H1 (cell line): ENCODE measurements around the gene ICA1. TPM values are rescaled to one million over a fixed set of nuclear protein-coding genes. Genes with fewer than 3 reads are reported as not detected.

Experiments used
- CTCF ChIA-PET: fragments of 300-600 bp; sonication (Branson Sonifier 250); formaldehyde crosslinking; loops from one replicate; lab custom pipeline; 2021; ENCODE audit not compliant: partially characterized antibody; lab: Charles Lee
- POLR2A ChIA-PET: fragments of 300-600 bp; sonication (Branson Sonifier 250); formaldehyde crosslinking; loops from one replicate; lab custom pipeline; 2021; ENCODE audit warnings: inconsistent platforms; ENCODE audit not compliant: partially characterized antibody; lab: Charles Lee
- DNase-seq, 2 experiments: peaks; one replicate each; pipeline versions ENCODE4 v3.0.0 to v3.0.0-alpha.2; 2010 to 2022; ENCODE audit warnings: low spot score in 2 of 2, low read depth in 1 of 2, mixed read lengths in 1 of 2
- FAIRE-seq: peaks from 2 replicates; lab custom pipeline; 2011; peaks lifted over from hg19 to GRCh38; lab: Jason Lieb, UNC
- H2AFZ ChIP-seq: 2 replicates; pipeline ENCODE4 v1.8.1; 2012; ENCODE audit warnings: low read length, inconsistent platforms
- H2AK5ac ChIP-seq: 2 replicates; pipeline ENCODE4 v1.6.1; 2013; ENCODE audit warnings: low read depth, low read length
- H2BK120ac ChIP-seq: replicated peaks from 2 replicates; pipeline ENCODE3; 2013; ENCODE audit warnings: low read depth, low read length, inconsistent platforms
- H2BK12ac ChIP-seq: 2 replicates; pipeline ENCODE4 v1.6.1; 2013; ENCODE audit warnings: low read depth, low read length
- H2BK15ac ChIP-seq: 2 replicates; pipeline ENCODE4 v1.6.1; 2013; ENCODE audit warnings: low read length
- H2BK20ac ChIP-seq: 2 replicates; pipeline ENCODE4 v1.6.1; 2013; ENCODE audit warnings: low read length
- H2BK5ac ChIP-seq: 2 replicates; pipeline ENCODE4 v1.6.1; 2013; ENCODE audit warnings: low read depth, low read length
- H3K14ac ChIP-seq: 2 replicates; pipeline ENCODE4 v1.6.1; 2013; ENCODE audit warnings: inconsistent platforms; ENCODE audit not compliant: insufficient read length
- H3K18ac ChIP-seq: 2 replicates; pipeline ENCODE4 v1.6.1; 2013; ENCODE audit warnings: low read length; ENCODE audit errors: extremely low read depth
- H3K23ac ChIP-seq: 2 replicates; pipeline ENCODE4 v1.6.1; 2013; ENCODE audit warnings: inconsistent platforms; ENCODE audit not compliant: insufficient read length
- H3K23me2 ChIP-seq: 2 replicates; pipeline ENCODE4 v1.6.1; 2013; ENCODE audit warnings: low read depth, low read length
- H3K27ac ChIP-seq: 2 replicates; pipeline ENCODE4 v1.6.1; 2011; ENCODE audit warnings: low read depth, low read length, inconsistent platforms
- H3K27me3 ChIP-seq, 4 experiments: replicated peaks in 1 of 4; 1 replicate in 1 of 4; 2 replicates in 3 of 4; pipeline versions ENCODE4 v1.6.1 to v1.8.1; 2011 to 2013; ENCODE audit warnings: low read length in 3 of 4, mild to moderate bottlenecking in 3 of 4, inconsistent platforms in 2 of 4, mixed read lengths in 2 of 4, moderate library complexity in 1 of 4; ENCODE audit not compliant: control insufficient read depth in 3 of 4, insufficient read depth in 3 of 4; ENCODE audit errors: extremely low read depth in 1 of 4
- H3K36me3 ChIP-seq, 4 experiments: 2 replicates each; pipeline versions ENCODE4 v1.6.1 to v1.8.1; 2011 to 2013; ENCODE audit warnings: mild to moderate bottlenecking in 4 of 4, low read length in 3 of 4, moderate library complexity in 2 of 4, control low read depth in 1 of 4, inconsistent platforms in 1 of 4; ENCODE audit not compliant: insufficient read depth in 4 of 4, control insufficient read depth in 2 of 4
- H3K4ac ChIP-seq: replicated peaks from 2 replicates; pipeline ENCODE3; 2013; ENCODE audit warnings: low read length, low read depth, mixed read lengths, inconsistent platforms; ENCODE audit not compliant: insufficient read length
- H3K4me1 ChIP-seq, 4 experiments: replicated peaks in 1 of 4; 1 replicate in 1 of 4; 2 replicates in 3 of 4; pipeline versions ENCODE4 v1.6.1 to v1.8.1; 2011 to 2013; ENCODE audit warnings: low read length in 3 of 4, inconsistent platforms in 2 of 4, mixed read lengths in 1 of 4; ENCODE audit not compliant: insufficient read depth in 4 of 4, control insufficient read depth in 3 of 4
- H3K4me2 ChIP-seq, 2 experiments: 2 replicates each; pipeline versions ENCODE4 v1.6.1 to v1.8.1; 2011 to 2013; ENCODE audit warnings: low read depth in 2 of 2, low read length in 2 of 2, control low read depth in 1 of 2, inconsistent platforms in 1 of 2, mild to moderate bottlenecking in 1 of 2; ENCODE audit not compliant: insufficient read depth in 1 of 2
- H3K4me3 ChIP-seq, 4 experiments: fragments of 200-600, 300-600 bp in 1 of 4; sonication (generic), shearing (Covaris generic), sonication (Bioruptor Twin) in 1 of 4; 2 replicates each; pipeline versions ENCODE4 v1.5.1 to v1.8.1; 2011 to 2016; ENCODE audit warnings: low read length in 4 of 4, low read depth in 3 of 4, control low read depth in 2 of 4, inconsistent platforms in 2 of 4, mild to moderate bottlenecking in 2 of 4, mixed read lengths in 1 of 4, moderate library complexity in 1 of 4; ENCODE audit not compliant: insufficient read depth in 2 of 4; ENCODE audit errors: extremely low read depth in 1 of 4
- H3K56ac ChIP-seq: replicated peaks from 2 replicates; pipeline ENCODE3; 2013; ENCODE audit warnings: low read depth, mild to moderate bottlenecking, mixed read lengths, low read length, inconsistent platforms; ENCODE audit not compliant: insufficient read length
- H3K79me1 ChIP-seq: 2 replicates; pipeline ENCODE4 v1.6.1; 2013; ENCODE audit warnings: low read depth, low read length, control low read depth
- H3K79me2 ChIP-seq, 2 experiments: 2 replicates each; pipeline versions ENCODE4 v1.6.1 to v1.8.1; 2012 to 2013; ENCODE audit warnings: low read length in 2 of 2, mild to moderate bottlenecking in 2 of 2, inconsistent platforms in 1 of 2; ENCODE audit not compliant: insufficient read depth in 2 of 2, control insufficient read depth in 1 of 2
- H3K9ac ChIP-seq, 4 experiments: replicated peaks in 1 of 4; 1 replicate in 1 of 4; 2 replicates in 3 of 4; pipeline versions ENCODE4 v1.6.1 to v1.8.1; 2011 to 2013; ENCODE audit warnings: low read depth in 3 of 4, low read length in 3 of 4, control low read depth in 2 of 4, mild to moderate bottlenecking in 2 of 4, moderate library complexity in 2 of 4, inconsistent platforms in 1 of 4; ENCODE audit errors: extremely low read depth in 1 of 4
- H3K9me3 ChIP-seq, 2 experiments: 2 replicates each; pipeline versions ENCODE4 v1.6.1 to v1.8.1; 2012 to 2013; ENCODE audit warnings: mild to moderate bottlenecking in 2 of 2, moderate library complexity in 2 of 2, control low read depth in 1 of 2, inconsistent platforms in 1 of 2, low read depth in 1 of 2, low read length in 1 of 2, mixed read lengths in 1 of 2; ENCODE audit not compliant: insufficient read depth in 2 of 2
- H4K20me1 ChIP-seq, 2 experiments: replicated peaks in 1 of 2; 2 replicates each; pipeline versions ENCODE3 to v1.8.1; 2011 to 2013; ENCODE audit warnings: inconsistent platforms in 2 of 2, low read length in 2 of 2, mild to moderate bottlenecking in 1 of 2; ENCODE audit not compliant: insufficient read depth in 2 of 2, control insufficient read depth in 1 of 2
- H4K5ac ChIP-seq: 2 replicates; pipeline ENCODE4 v1.6.1; 2013; ENCODE audit warnings: low read length, low read depth, mixed read lengths, inconsistent platforms; ENCODE audit not compliant: insufficient read length
- H4K8ac ChIP-seq: 2 replicates; pipeline ENCODE4 v1.8.0; 2013; ENCODE audit warnings: mild to moderate bottlenecking, moderate library complexity, low read length, inconsistent platforms; ENCODE audit not compliant: insufficient read depth; ENCODE audit errors: extremely low read depth
- H4K91ac ChIP-seq: replicated peaks from 2 replicates; pipeline ENCODE3; 2013; ENCODE audit warnings: low read length, mixed read lengths, inconsistent platforms; ENCODE audit not compliant: insufficient read length
- ATF2 ChIP-seq: IDR thresholded peaks from 2 replicates; pipeline ENCODE4 v1.6.1; 2012; ENCODE audit warnings: low read length, inconsistent platforms
- CBX8 ChIP-seq: fragments of 300-800, 300-1000 bp; sonication (generic); IDR thresholded peaks from 2 replicates; pipeline ENCODE4 v1.7.1; 2016; ENCODE audit warnings: low read depth, low read length, borderline replicate concordance
- CHD1 ChIP-seq: IDR thresholded peaks from 2 replicates; pipeline ENCODE4 v1.6.1; 2012; ENCODE audit warnings: low read depth, low read length, improper control_type of control experiment
- CHD2 ChIP-seq: IDR thresholded peaks from 2 replicates; pipeline ENCODE4 v1.6.1; 2012; ENCODE audit warnings: low read length, improper control_type of control experiment
- CTBP2 ChIP-seq: IDR thresholded peaks from 2 replicates; pipeline ENCODE4 v1.7.0; 2011; ENCODE audit warnings: borderline replicate concordance, mild to moderate bottlenecking, moderate library complexity, mixed read lengths, low read length; ENCODE audit not compliant: insufficient read depth, insufficient read length
- EZH2 ChIP-seq: fragments of 200-600 bp; sonication (generic); IDR thresholded peaks from 2 replicates; pipeline ENCODE4 v1.7.1; 2012; ENCODE audit warnings: low read depth, mild to moderate bottlenecking, moderate library complexity, low read length, inconsistent platforms; ENCODE audit not compliant: severe bottlenecking
- GABPA ChIP-seq: IDR thresholded peaks from 2 replicates; pipeline ENCODE4 v1.6.1; 2011; ENCODE audit warnings: mild to moderate bottlenecking, low read length, moderate library complexity, borderline replicate concordance; ENCODE audit not compliant: insufficient read depth
- KDM5A ChIP-seq: fragments of 200-600 bp; IDR thresholded peaks from 2 replicates; pipeline ENCODE4 v1.7.1; 2012; ENCODE audit warnings: mild to moderate bottlenecking, low read length, inconsistent platforms, mixed read lengths
- NRF1 ChIP-seq: IDR thresholded peaks from 2 replicates; pipeline ENCODE4 v1.6.1; 2011; ENCODE audit warnings: mild to moderate bottlenecking, low read depth, low read length, improper control_type of control experiment
- POU5F1 ChIP-seq: IDR thresholded peaks from 2 replicates; pipeline ENCODE4 v1.6.1; 2011; ENCODE audit warnings: low read depth, mild to moderate bottlenecking, low read length, moderate library complexity
- RFX5 ChIP-seq: IDR thresholded peaks from 2 replicates; pipeline ENCODE4 v1.6.1; 2011; ENCODE audit warnings: low read depth, low read length, improper control_type of control experiment, borderline replicate concordance
- SIRT6 ChIP-seq: IDR thresholded peaks from one replicate; pipeline ENCODE4 v1.7.1; 2012; ENCODE audit warnings: low read length, inconsistent platforms
- TEAD4 ChIP-seq: IDR thresholded peaks from 2 replicates; pipeline ENCODE4 v1.6.1; 2012; ENCODE audit warnings: low read depth, low read length, inconsistent platforms, mixed read lengths
- WGBS, 2 experiments: shearing (Covaris generic) in 1 of 2; methylation state at CpG; one replicate each; pipeline versions ENCODE4 v1.1.6 to v1.1.7; 2013 to 2015; ENCODE audit warnings: low lambda C conversion rate in 2 of 2, mixed read lengths in 2 of 2, inconsistent platforms in 1 of 2, low coverage in 1 of 2, missing lambda C conversion rate in 1 of 2; ENCODE audit not compliant: insufficient replicate concordance in 2 of 2, insufficient coverage in 1 of 2, insufficient read length in 1 of 2; ENCODE audit errors: extremely low coverage in 1 of 2, missing lambda C conversion rate in 1 of 2; 5-methylcytosine and 5-hydroxymethylcytosine counted together
- polyA plus RNA-seq, 7 experiments: library from polyadenylated mRNA; depleted of rRNA in 3 of 7; stranded (reverse) in 5 of 7; unstranded in 2 of 7; fragments of >200 nt in 5 of 7; fragments of 200-250 nt in 2 of 7; gene quantifications; 1 replicate in 5 of 7; 2 replicates in 1 of 7; 4 replicates in 1 of 7; pipeline versions ENCODE4 v1.2.1 to v1.2.3, GENCODE V29; 2011 to 2013; ENCODE audit warnings: missing spikeins in 2 of 7, mixed read lengths in 2 of 7
- total RNA-seq: library from RNA; stranded (reverse); fragmentation: NEBNext Ultra II Directional; extraction: Animal tissue kit (Norgen Biotek cat#: 25700); gene quantifications from 2 replicates; pipeline ENCODE4 v1.2.1, GENCODE V29; 2021

The ICA1 gene
- total and polyA plus RNA-seq, 2 of the 8 experiments (the other 6 are each of a cell fraction or from before 2014, with no cell fraction given), result 14.9 to 37.1 TPM

- Histone ChIP-seq H3K56ac (no peak overlapping the region), H3K4ac (no peak overlapping the region), H2BK20ac (no peak overlapping the region), H3K14ac (no peak overlapping the region), H3K27me3 (no peaks in the 10 kb centered on the region), H3K27ac (no peak overlapping the region), H4K20me1 (peaks cover 0 to 2% of the 10 kb centered on the region in 2 experiments), H2BK15ac (no peak overlapping the region), H4K8ac (no peak overlapping the region), H3K79me1 (no peaks in the 10 kb centered on the region), H3K18ac (no peak overlapping the region), H4K91ac (no peak overlapping the region), H2BK12ac (no peak overlapping the region), H3K36me3 (no peaks in the 10 kb centered on the region; a peak in 1 of 8 replicates), H3K4me1 (peaks cover 0 to 3% (median 0%) of the 10 kb centered on the region in 4 experiments; a peak in 2 of 7 replicates), H3K9me3 (no peaks in the 10 kb centered on the region; a peak in 1 of 4 replicates), H3K23ac (no peak overlapping the region), H4K5ac (no peak overlapping the region), H3K9ac (no peak overlapping the region), H3K4me2 (no peak overlapping the region), H2BK5ac (no peak overlapping the region), H3K79me2 (no peaks in the 10 kb centered on the region), H3K23me2 (peaks cover 6% of the 10 kb centered on the region; the same call in 1 of the 2 replicates), H2AK5ac (no peak overlapping the region), H2BK120ac (no peak overlapping the region), H3K4me3 (no peak overlapping the region), H2AFZ (no peak overlapping the region)
- DNase-seq (no peak), FAIRE-seq (no peak)
- ChIA-PET POLR2A (no interaction called here), CTCF (interaction anchor here (0.7 kb wide), 1 partner anchor 32 kb away, joined by 3 read pairs; no protein-coding TSS in a partner anchor)
- WGBS, 2 experiments, result 75% methylated on average over 1 of the region's 1 CpG; no CpG with 5 or more reads in 1 of the 2 experiments
- TF ChIP-seq GABPA (no peak), KDM5A (no peak), CTBP2 (no peak), TEAD4 (no peak), CHD2 (no peak), CBX8 (no peak), CHD1 (no peak), EZH2 (no peak), ATF2 (no peak), RFX5 (no peak), NRF1 (no peak), POU5F1 (no peak), SIRT6 (no peak)
These were observed 104.7 kb downstream of the ICA1 start for GRCh38 chr7:8157296-8157695.
